Lower leg skin (tissue), 4 donors: Measurements from ENCODE around the gene CDKAL1. TPM values are rescaled to one million over a fixed set of nuclear protein-coding genes. Genes with fewer than 3 reads are reported as not detected.

Source experiments
- DNase-seq, 2 donors: peaks; one replicate each; pipeline ENCODE4 v3.0.0-alpha.2; 2019; ENCODE audit warnings: low spot score in 2 of 2
- H3K4me3 ChIP-seq: fragments of 200-600 bp; sonication (generic); 2 replicates; pipeline ENCODE4 v1.5.1; 2017; ENCODE audit warnings: mild to moderate bottlenecking, low read depth; ENCODE audit not compliant: poor library complexity, severe bottlenecking
- CTCF ChIP-seq, 3 donors: fragments of 450-650 bp; IDR thresholded peaks; one replicate each; pipeline ENCODE4 v1.5.1; 2016; ENCODE audit warnings: antibody characterized with exemption in 3 of 3, mild to moderate bottlenecking in 3 of 3, moderate library complexity in 2 of 3
- POLR2A ChIP-seq, 2 donors: fragments of 450-650 bp; IDR thresholded peaks; one replicate each; pipeline ENCODE4 v1.6.1; 2016 to 2017; ENCODE audit warnings: antibody characterized with exemption in 2 of 2, mild to moderate bottlenecking in 1 of 2, moderate library complexity in 1 of 2
- WGBS, 2 donors: methylation state at CpG; one replicate each; pipeline ENCODE4 v1.1.5; 2018; 5-methylcytosine and 5-hydroxymethylcytosine counted together
- intact Hi-C: fragments of 100-400 bp; cut with DNase I; formaldehyde crosslinking; loops from one replicate; pipeline ENCODE4 v1.15.0; 2023; ENCODE audit warnings: low total_unique reads
- total RNA-seq, 4 donors: library from RNA; depleted of rRNA; stranded (reverse); fragments of >200 nt; gene quantifications; one replicate each; pipeline ENCODE4 v1.1.0, GENCODE V29; 2016

Gene CDKAL1
- total RNA-seq, 4 donors from 2014 or later = 10.3 to 18.0 (median 11.6) TPM

- intact Hi-C loops = no loop called here
- TF ChIP-seq CTCF (IDR thresholded peaks at IDR 0.05) (no peak), POLR2A (IDR thresholded peaks at IDR 0.05) (no peak)
- H3K4me3 ChIP-seq = no peak overlapping the region
- DNase-seq = no peak
- 72 to 78% methylated on average over 2 of the region's 2 CpGs for WGBS, 2 donors
These were observed 431.0 kb downstream of the CDKAL1 start for GRCh38 chr6:20965276-20965675.

GRCh38 chr6:20965915-20966314 is 431.7 kb downstream of the CDKAL1 start:
- WGBS, 2 donors = 93 to 94% methylated on average over 5 of the region's 5 CpGs
- TF ChIP-seq POLR2A (IDR thresholded peaks at IDR 0.05) = no peak
- TF ChIP-seq CTCF (IDR thresholded peaks at IDR 0.05) = no peak
- intact Hi-C loops = no loop called here
- DNase-seq = no peak
- H3K4me3 ChIP-seq = no peak overlapping the region

- 60 to 74% methylated on average over 1 of the region's 1 CpG for WGBS, 2 donors
- no peak overlapping the region for H3K4me3 ChIP-seq
- intact Hi-C loops = no loop called here
- TF ChIP-seq CTCF (IDR thresholded peaks at IDR 0.05) (no peak), POLR2A (IDR thresholded peaks at IDR 0.05) (no peak)
- DNase-seq = no peak
These were observed 435.3 kb downstream of the CDKAL1 start for GRCh38 chr6:20969551-20969950.

GRCh38 chr6:20976391-20976918 is 442.2 kb downstream of the CDKAL1 start:
- WGBS, 2 donors = 85 to 91% methylated on average over 5 of the region's 5 CpGs
- no peak for DNase-seq
- no peak for TF ChIP-seq POLR2A (IDR thresholded peaks at IDR 0.05)
- no peak for TF ChIP-seq CTCF (IDR thresholded peaks at IDR 0.05)
- intact Hi-C loops = no loop called here
- H3K4me3 ChIP-seq = no peak overlapping the region

- no peak for DNase-seq
- 54 to 58% methylated on average over 5 of the region's 5 CpGs for WGBS, 2 donors
- intact Hi-C loops = no loop called here
- H3K4me3 ChIP-seq = no peak overlapping the region
- TF ChIP-seq CTCF (IDR thresholded peaks at IDR 0.05) (no peak), POLR2A (IDR thresholded peaks at IDR 0.05) (no peak)
These were observed 443.9 kb downstream of the CDKAL1 start for GRCh38 chr6:20978151-20978614.

- 94 to 98% methylated on average over 1 of the region's 1 CpG for WGBS, 2 donors
- no peak for TF ChIP-seq POLR2A (IDR thresholded peaks at IDR 0.05)
- no peak for TF ChIP-seq CTCF (IDR thresholded peaks at IDR 0.05)
- intact Hi-C loops = no loop called here
- no peak overlapping the region for H3K4me3 ChIP-seq
- DNase-seq = no peak
These were observed 444.8 kb downstream of the CDKAL1 start for GRCh38 chr6:20979076-20979475.
